B cell (primary cell): ENCODE measurements around the gene GAREM1. TPM values are rescaled to one million over a fixed set of nuclear protein-coding genes. Genes with fewer than 3 reads are reported as not detected.

ENCODE experiments used
- ATAC-seq: fragments of 200-7000 bp; cut with Tn5 transposase; one replicate; pipeline ENCODE4 v1.10.0; 2021; ENCODE audit warnings: low read depth, mild to moderate bottlenecking, moderate number of reproducible peaks, moderate library complexity
- CTCF ChIA-PET: fragments of 350-600 bp; sonication (Branson Sonifier 250); formaldehyde crosslinking; loops from one replicate; lab custom pipeline; 2021; ENCODE audit warnings: antibody characterized with exemption, inconsistent platforms; lab: Charles Lee
- POLR2A ChIA-PET: fragments of 350-600 bp; sonication (Branson Sonifier 250); formaldehyde crosslinking; loops from one replicate; lab custom pipeline; 2021; ENCODE audit warnings: antibody characterized with exemption; lab: Charles Lee
- DNase-seq: peaks from one replicate; pipeline ENCODE4 v3.0.0; 2013
- H2AFZ ChIP-seq: 2 replicates; pipeline ENCODE4 v1.6.1; 2012; ENCODE audit warnings: mild to moderate bottlenecking, low read depth, low read length; ENCODE audit not compliant: insufficient read depth, poor library complexity, severe bottlenecking
- H3K27ac ChIP-seq, 2 donors: 1 replicate in 1 of 2; 2 replicates in 1 of 2; pipeline ENCODE4 v1.5.1; 2012 to 2013; ENCODE audit warnings: low read length in 2 of 2, mild to moderate bottlenecking in 2 of 2, moderate library complexity in 1 of 2
- H3K27me3 ChIP-seq, 4 experiments: fragments of 200-600 bp in 1 of 4; sonication (generic) in 1 of 4; replicated peaks in 1 of 4; 1 replicate in 2 of 4; 2 replicates in 2 of 4; pipeline versions ENCODE4 v1.6.1 to v1.7.0; 2013 to 2016; ENCODE audit warnings: low read length in 3 of 4, mild to moderate bottlenecking in 2 of 4, mixed read lengths in 1 of 4, moderate library complexity in 1 of 4; ENCODE audit not compliant: insufficient read depth in 4 of 4, control insufficient read depth in 3 of 4; ENCODE audit errors: control extremely low read depth in 1 of 4
- H3K36me3 ChIP-seq, 2 experiments: replicated peaks in 1 of 2; 1 replicate in 1 of 2; 2 replicates in 1 of 2; pipeline versions ENCODE4 v1.6.1 to v1.7.1; 2013; ENCODE audit warnings: low read length in 1 of 2; ENCODE audit not compliant: insufficient read depth in 2 of 2, control insufficient read depth in 1 of 2; ENCODE audit errors: control extremely low read depth in 1 of 2, extremely low read depth in 1 of 2
- H3K4me1 ChIP-seq, 2 donors: fragments of 200-600 bp in 1 of 2; sonication (generic) in 1 of 2; 1 replicate in 1 of 2; 2 replicates in 1 of 2; pipeline versions ENCODE4 v1.5.1 to v1.6.1; 2013 to 2017; ENCODE audit warnings: low read length in 2 of 2; ENCODE audit not compliant: control insufficient read depth in 2 of 2, insufficient read depth in 2 of 2
- H3K4me2 ChIP-seq: replicated peaks from 2 replicates; pipeline ENCODE3; 2012; ENCODE audit warnings: mild to moderate bottlenecking, low read depth, low read length; ENCODE audit not compliant: poor library complexity, severe bottlenecking
- H3K4me3 ChIP-seq, 5 experiments: fragments of 200-600 bp in 1 of 5; sonication (generic) in 1 of 5; 1 replicate in 3 of 5; 2 replicates in 2 of 5; pipeline versions ENCODE4 v1.5.1 to v1.7.0; 2011 to 2016; ENCODE audit warnings: low read length in 4 of 5, mild to moderate bottlenecking in 4 of 5, low read depth in 2 of 5, control low read depth in 1 of 5, moderate library complexity in 1 of 5; ENCODE audit not compliant: insufficient read depth in 1 of 5; ENCODE audit errors: control extremely low read depth in 1 of 5, extremely low read depth in 1 of 5
- H3K79me2 ChIP-seq: fragments of 200-600 bp; sonication (generic); one replicate; pipeline ENCODE4 v1.6.0; 2016; ENCODE audit warnings: low read length; ENCODE audit not compliant: control insufficient read depth, insufficient read depth
- H3K9ac ChIP-seq: fragments of 200-600 bp; sonication (generic); 2 replicates; pipeline ENCODE4 v1.6.1; 2017; ENCODE audit warnings: mild to moderate bottlenecking, low read length, moderate library complexity
- H3K9me3 ChIP-seq, 3 donors: one replicate each; pipeline versions ENCODE4 v1.6.1 to v1.7.1; 2013; ENCODE audit warnings: low read length in 2 of 3; ENCODE audit not compliant: control insufficient read depth in 2 of 3, insufficient read depth in 1 of 3; ENCODE audit errors: control extremely low read depth in 1 of 3
- H4K20me1 ChIP-seq: 2 replicates; pipeline ENCODE4 v1.6.0; 2012; ENCODE audit warnings: mild to moderate bottlenecking, low read length; ENCODE audit not compliant: insufficient read depth, control insufficient read depth, poor library complexity, severe bottlenecking
- H3K27ac Mint-ChIP-seq: one replicate; pipeline ENCODE4 v1.8.0; 2021; ENCODE audit warnings: mixed read lengths
- H3K27me3 Mint-ChIP-seq: one replicate; pipeline ENCODE4 v1.8.0; 2021; ENCODE audit warnings: mixed read lengths
- H3K4me1 Mint-ChIP-seq: one replicate; pipeline ENCODE4 v1.8.0; 2021; ENCODE audit warnings: mixed read lengths
- H3K4me3 Mint-ChIP-seq: one replicate; pipeline ENCODE4 v1.8.0; 2021; ENCODE audit warnings: mixed read lengths
- H3K9me3 Mint-ChIP-seq: one replicate; pipeline ENCODE4 v1.8.0; 2022; ENCODE audit warnings: mixed read lengths; ENCODE audit not compliant: insufficient read depth
- CTCF ChIP-seq: fragments of 200-600 bp; IDR thresholded peaks from one replicate; pipeline ENCODE4 v1.8.0; 2022; ENCODE audit warnings: antibody characterized with exemption, mild to moderate bottlenecking
- EZH2 ChIP-seq: IDR thresholded peaks from 2 replicates; pipeline ENCODE4 v1.6.1; 2012; ENCODE audit warnings: borderline replicate concordance, low read depth, mild to moderate bottlenecking, moderate library complexity, low read length; ENCODE audit not compliant: insufficient read depth, poor library complexity, severe bottlenecking
- WGBS: methylation state at CpG from one replicate; pipeline ENCODE4 v1.1.5; 2013; ENCODE audit warnings: missing lambda C conversion rate; ENCODE audit not compliant: insufficient coverage; 5-methylcytosine and 5-hydroxymethylcytosine counted together
- intact Hi-C: fragments of 100-400 bp; cut with micrococcal nuclease; formaldehyde crosslinking; loops from one replicate; pipeline ENCODE4 v1.10.0; 2022
- polyA plus RNA-seq: library from polyadenylated mRNA; depleted of rRNA; stranded (reverse); fragments of >200 nt; gene quantifications from 2 replicates; pipeline ENCODE4 v1.2.3, GENCODE V29; 2012
- total RNA-seq, 2 donors: library from RNA; stranded (reverse); fragments of 120-200 nt in 1 of 2; gene quantifications; 1 replicate in 1 of 2; 2 replicates in 1 of 2; pipeline versions ENCODE4 v1.2.3 to v1.2.4, GENCODE V29; 2013 to 2022

The GAREM1 gene
- total and polyA plus RNA-seq, 2 donors (not counting 1 experiment from before 2014, with no cell fraction given): not detected

GRCh38 chr18:32459361-32460101, 11.2 kb downstream of the GAREM1 start:
- no peak overlapping the region for H3K4me2 ChIP-seq
- no CpG with 5 or more reads among the region's 4 CpGs for WGBS
- Mint-ChIP-seq H3K27me3 (peaks cover 37% of the 10 kb centered on the region), H3K4me3 (no peak overlapping the region), H3K27ac (no peak overlapping the region), H3K4me1 (no peaks in the 10 kb centered on the region), H3K9me3 (no peaks in the 10 kb centered on the region)
- H3K9ac ChIP-seq: no peak overlapping the region
- peaks cover 0 to 10% (median 0%) of the 10 kb centered on the region in 4 experiments for H3K27me3 ChIP-seq
- no peak for TF ChIP-seq CTCF
- TF ChIP-seq EZH2: no peak
- DNase-seq: no peak
- CTCF ChIA-PET: interaction anchor here (0.7 kb wide), 1 partner anchor 563 kb away, joined by 6 read pairs; no protein-coding TSS in a partner anchor
- H3K4me1 ChIP-seq: no peaks in the 10 kb centered on the region
- POLR2A ChIA-PET: no interaction called here
- intact Hi-C loops: no loop called here
- H3K79me2 ChIP-seq: no peaks in the 10 kb centered on the region
- ATAC-seq: no peak
- H3K9me3 ChIP-seq: no peaks in the 10 kb centered on the region
- no peak overlapping the region for H3K27ac ChIP-seq
- no peak overlapping the region for H3K4me3 ChIP-seq
- H2AFZ ChIP-seq: no peak overlapping the region
- H4K20me1 ChIP-seq: no peaks in the 10 kb centered on the region
- no peaks in the 10 kb centered on the region for H3K36me3 ChIP-seq

GRCh38 chr18:32455361-32455760, 15.3 kb downstream of the GAREM1 start:
- Histone ChIP-seq H3K27ac (no peak overlapping the region), H3K4me2 (no peak overlapping the region), H3K36me3 (no peaks in the 10 kb centered on the region), H3K9ac (no peak overlapping the region), H4K20me1 (no peaks in the 10 kb centered on the region), H3K4me3 (no peak overlapping the region), H2AFZ (no peak overlapping the region), H3K9me3 (no peaks in the 10 kb centered on the region), H3K4me1 (no peaks in the 10 kb centered on the region), H3K27me3 (peaks cover 0 to 8% (median 2%) of the 10 kb centered on the region in 4 experiments), H3K79me2 (no peaks in the 10 kb centered on the region)
- no peak overlapping the region for H3K27ac Mint-ChIP-seq
- CTCF ChIA-PET: no interaction called here
- intact Hi-C loops: no loop called here
- H3K9me3 Mint-ChIP-seq: no peaks in the 10 kb centered on the region
- no peak for ATAC-seq
- TF ChIP-seq EZH2 (no peak), CTCF (no peak)
- DNase-seq: no peak
- 86% methylated on average over 1 of the region's 1 CpG for WGBS
- H3K27me3 Mint-ChIP-seq: peaks cover 32% of the 10 kb centered on the region
- POLR2A ChIA-PET: no interaction called here
- H3K4me3 Mint-ChIP-seq: no peak overlapping the region
- no peaks in the 10 kb centered on the region for H3K4me1 Mint-ChIP-seq
